A673 (cell line): ENCODE results near the gene TBX21.

Source experiments
- EZH2 ChIP-seq: fragments of 200-600 bp; sonication (generic); IDR thresholded peaks from 2 replicates; pipeline ENCODE4 v1.6.1; 2017; ENCODE audit warnings: borderline replicate concordance, low read depth, mild to moderate bottlenecking, mixed read lengths, antibody characterized with exemption, low read length; ENCODE audit not compliant: poor library complexity, severe bottlenecking
- TF ChIP-seq, protein P1 (sequence below): fragments of 300-800, 200-600 bp; sonication (generic); conservative IDR thresholded peaks from 2 replicates; pipeline ENCODE4 v1.5.1; 2017; ENCODE audit warnings: low read depth, mild to moderate bottlenecking, antibody characterized with exemption, low read length, moderate library complexity, mixed read lengths

DNA sequence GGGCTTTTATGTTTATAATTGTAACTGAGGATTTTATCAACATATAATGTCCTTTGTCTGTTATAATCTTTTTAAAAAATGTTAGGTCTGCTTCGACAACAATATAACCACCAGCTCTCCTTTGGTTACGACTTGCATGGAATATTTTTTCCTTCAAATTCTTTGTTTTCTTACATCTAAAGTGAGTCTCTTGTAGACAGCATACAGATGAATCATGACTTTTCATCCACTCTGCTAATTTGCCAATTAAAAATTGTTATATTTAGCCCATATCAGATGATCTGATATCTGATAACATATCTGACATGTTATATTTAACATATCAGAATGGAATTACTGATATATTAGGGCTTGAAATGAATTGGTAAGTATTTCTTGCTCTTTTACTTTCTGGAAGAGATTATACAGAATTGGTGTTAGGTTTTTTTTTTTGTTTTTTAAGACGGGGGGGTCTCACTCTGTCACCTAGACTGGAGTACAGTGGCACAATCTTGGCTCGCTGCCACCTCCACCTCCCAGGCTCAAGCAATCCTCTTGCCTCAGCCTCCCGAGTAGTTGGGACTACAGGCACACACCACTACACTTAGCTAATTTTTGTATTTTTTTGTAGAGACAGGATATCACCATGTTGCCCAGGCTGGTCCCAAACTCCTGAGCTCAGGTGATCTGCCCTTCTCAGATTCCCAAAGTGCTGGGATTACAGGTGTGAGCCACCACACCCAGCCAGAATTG lies 27.5 kb downstream of the TBX21 start:
- TF ChIP-seq, protein P1, sequence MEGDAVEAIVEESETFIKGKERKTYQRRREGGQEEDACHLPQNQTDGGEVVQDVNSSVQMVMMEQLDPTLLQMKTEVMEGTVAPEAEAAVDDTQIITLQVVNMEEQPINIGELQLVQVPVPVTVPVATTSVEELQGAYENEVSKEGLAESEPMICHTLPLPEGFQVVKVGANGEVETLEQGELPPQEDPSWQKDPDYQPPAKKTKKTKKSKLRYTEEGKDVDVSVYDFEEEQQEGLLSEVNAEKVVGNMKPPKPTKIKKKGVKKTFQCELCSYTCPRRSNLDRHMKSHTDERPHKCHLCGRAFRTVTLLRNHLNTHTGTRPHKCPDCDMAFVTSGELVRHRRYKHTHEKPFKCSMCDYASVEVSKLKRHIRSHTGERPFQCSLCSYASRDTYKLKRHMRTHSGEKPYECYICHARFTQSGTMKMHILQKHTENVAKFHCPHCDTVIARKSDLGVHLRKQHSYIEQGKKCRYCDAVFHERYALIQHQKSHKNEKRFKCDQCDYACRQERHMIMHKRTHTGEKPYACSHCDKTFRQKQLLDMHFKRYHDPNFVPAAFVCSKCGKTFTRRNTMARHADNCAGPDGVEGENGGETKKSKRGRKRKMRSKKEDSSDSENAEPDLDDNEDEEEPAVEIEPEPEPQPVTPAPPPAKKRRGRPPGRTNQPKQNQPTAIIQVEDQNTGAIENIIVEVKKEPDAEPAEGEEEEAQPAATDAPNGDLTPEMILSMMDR, result no peak
- no peak for TF ChIP-seq EZH2
